Measurements from ENCODE around the gene NEK4.

Gene NEK4

DNA sequence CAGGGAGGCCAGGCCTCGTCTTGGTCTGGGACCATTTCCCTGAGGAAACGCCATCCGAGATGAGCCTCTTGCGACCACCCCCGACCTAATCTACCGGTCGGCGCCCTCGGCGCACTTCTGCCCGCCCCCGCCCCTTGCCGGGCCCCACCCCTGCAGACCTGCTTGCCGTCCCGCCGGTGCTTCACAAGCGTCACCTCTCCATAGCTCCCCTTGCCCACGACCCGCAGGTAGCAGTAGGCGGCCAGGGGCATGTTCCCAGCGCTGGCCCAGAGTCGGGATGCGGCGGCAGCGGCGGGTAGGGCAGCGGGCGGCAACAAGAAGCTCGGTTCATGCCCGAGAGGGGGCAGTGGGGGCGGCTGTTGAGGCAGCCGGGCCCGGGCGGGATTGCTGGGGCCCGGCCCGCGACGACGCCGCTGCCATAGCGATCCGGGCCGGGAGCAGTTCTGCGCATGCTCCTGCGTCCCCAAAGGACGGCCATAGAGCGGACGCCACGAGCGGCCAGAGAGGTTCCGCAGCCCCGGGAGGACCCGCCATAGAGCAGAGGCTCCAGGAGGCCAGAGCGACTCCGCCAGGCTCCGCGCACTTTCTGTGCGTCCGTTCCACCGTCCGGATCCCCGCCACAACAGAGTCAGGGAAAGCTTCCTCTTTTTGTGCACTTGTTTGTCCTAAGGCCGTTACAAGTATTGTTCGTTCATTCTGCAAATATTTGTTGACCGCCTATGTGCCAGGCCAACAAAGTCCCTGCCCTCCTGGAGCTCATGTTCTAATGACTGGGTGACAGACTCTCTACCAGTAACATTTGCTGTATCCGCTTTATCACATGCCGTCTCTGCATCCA is at the start of gene NEK4:
TSS of gene NEK4 (minus strand) at position 445 of the 838 bp plus-strand sequence. CDS start at position 251, 194 bp downstream.
- DNase-seq (ENCODE audit: low read depth): peak; percentile 78

DNA sequence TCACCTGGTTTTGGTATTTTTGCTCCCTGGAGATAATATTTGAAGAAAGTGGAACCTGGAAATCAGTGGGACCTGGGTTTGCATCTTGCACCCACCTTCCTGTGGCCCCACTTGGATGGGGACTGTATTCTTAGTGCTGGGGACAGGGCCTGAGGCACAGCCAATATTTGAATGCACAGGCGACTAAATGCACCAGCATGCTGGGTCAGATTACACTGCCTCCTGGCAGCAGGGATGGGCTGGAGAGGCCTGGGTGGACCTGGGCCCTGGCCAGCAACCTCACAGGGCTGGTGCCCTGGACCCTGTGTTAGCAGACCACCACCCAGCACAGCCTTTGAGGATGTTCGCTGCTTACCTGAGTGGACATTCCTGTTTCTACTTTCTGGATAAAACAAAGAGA is 49.2 kb upstream of the NEK4 start:
- DNase-seq (ENCODE audit: low read depth): no peak

DNA sequence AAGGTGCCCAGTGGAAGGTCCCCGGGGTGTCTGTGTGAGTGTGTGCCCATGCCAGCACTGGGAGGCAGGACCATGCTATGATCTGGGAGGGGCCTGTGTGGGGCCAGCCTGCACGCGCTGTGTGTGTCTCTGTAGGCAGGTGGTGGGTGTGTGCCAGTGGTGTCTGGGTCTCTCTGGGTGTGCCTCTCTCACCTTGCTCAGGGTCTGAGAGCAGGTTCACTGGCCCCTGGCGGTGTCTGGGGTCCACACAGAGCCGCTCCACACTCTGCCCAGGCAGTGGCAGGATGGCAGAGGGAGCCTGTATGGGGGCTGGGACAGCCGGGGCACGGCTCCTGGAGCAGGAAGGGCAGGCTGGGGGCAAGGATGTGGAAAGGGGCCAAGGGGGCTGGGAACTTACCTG is 47.1 kb upstream of the NEK4 start:
- no peak for DNase-seq (ENCODE audit: low read depth)

DNA sequence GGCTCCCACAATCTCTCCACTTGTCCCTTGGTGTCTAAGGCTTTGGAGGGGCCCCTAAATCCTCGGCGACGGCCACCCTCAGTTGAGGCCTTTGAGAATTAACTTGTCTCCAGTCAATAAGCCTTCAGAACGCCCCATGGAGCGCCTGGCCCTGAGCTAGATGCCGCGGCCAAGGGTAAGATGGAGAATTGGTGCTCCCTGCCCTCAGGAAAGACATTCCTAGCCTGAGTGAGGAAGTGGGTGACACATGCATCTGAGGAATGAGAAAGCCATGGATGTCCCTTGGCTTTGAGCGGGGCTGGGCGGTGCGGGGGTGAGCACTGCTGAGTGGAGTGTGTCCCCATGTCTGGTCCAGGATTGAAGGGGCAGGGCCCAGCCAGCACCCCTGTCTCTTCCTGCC is 46.5 kb upstream of the NEK4 start:
- no peak for DNase-seq (ENCODE audit: low read depth)

DNA sequence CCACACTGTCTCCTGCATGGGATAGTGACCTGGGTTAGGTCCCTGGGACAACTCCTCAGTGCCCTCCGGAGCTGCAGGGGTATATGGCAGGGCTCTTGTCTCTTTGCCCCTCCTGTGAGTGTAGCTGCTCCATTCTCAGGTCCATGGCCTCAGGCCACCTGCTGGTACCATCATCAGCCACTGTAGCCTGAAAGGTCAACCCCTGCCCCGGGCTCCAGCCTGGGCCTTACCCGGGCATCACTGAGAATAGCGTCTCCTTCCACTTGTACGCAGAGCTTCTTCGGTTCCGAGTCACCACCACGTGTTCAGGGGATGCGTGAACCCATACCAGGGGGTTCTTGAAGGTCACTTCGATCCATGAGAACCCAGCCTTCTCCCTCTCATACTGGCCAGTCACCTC is 45.9 kb upstream of the NEK4 start:
- no peak for DNase-seq (ENCODE audit: low read depth)

DNA sequence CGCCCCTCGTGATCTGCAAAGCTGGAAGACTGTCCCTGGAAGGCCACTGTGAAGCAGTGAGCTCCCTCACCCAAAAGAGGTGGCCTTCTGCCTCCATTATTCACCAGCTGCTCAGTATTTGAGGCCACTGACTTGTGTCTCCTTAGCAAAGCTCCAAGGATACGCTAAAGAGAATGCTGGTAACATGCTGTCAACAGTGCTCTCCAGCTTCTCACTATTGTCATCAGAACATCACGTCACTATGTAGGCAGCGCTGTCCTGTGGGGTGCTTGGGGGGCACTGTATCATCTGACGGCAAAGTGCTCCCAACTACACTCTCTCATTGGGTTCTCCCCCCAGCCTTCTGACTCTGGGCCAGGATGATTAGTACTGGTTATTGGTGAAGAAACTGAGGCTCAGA is 45.5 kb upstream of the NEK4 start:
- no peak for DNase-seq (ENCODE audit: low read depth)

DNA sequence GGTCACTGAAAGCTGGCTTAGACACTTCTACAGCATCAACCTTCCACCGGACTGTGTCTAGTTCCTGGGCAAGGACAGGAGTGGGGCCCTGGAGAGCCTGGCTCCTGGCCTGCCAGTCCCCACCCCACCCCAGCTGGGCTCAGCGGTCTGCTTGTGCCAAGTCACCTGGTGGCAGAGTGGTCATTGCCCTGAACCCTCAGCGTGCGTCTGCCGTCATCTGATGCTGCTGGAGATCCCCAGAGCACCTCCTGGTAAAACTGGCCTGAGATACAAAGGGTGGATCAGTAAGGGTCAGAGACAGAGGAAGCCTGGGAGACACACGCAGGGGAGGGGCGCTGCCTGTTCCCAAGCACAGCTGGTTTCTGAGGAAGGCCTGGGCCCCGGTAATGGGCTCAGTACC is 43.1 kb upstream of the NEK4 start:
- no peak for DNase-seq (ENCODE audit: low read depth)

DNA sequence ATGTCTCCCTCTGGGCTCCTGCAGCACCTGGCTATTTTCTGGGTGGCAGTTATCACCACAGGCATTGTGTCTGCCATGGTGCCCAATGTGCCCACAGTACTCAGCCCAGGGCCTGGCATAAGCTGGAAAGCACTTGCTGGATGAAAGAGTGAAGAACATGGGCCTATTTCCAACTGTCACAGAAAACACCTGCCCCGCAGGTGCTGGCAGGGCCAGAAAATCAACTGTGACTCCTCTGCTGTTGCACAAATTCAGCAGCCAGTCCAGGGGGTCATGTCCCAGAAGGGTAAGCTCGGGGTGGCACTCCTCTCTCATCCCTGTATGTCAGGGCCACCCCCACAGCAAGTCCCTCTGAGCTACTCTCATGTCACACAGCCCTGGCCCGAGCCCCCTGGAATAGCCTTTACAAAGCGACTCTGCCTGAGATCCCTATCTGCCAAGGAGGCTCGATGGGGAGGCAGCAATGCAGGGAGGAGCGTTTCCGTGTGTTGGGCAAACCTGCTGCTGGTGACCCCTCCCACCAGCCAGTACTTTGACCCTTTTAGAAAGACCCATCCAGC is 40.8 kb upstream of the NEK4 start:
- no peak for DNase-seq (ENCODE audit: low read depth)

DNA sequence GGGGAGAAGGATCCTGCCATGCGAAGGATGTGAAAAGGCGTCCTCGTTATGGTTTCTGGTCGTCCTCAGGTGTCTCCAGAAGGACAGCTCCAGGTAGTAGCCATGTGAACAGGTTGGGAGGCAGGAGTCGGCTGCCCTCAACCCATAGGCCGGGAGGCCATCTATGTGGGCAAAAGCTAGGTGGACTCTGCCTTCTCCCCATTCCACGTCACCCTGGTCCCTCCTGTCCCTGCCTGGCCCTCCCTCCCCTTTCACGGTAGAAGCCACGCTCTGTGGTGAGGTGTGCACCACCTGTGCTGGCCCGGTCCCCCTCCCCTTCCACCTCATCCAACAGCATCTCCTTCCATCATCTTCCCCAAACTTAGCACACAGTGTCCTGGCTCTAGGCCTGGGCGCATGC is 40.2 kb upstream of the NEK4 start:
- DNase-seq (ENCODE audit: low read depth): no peak

DNA sequence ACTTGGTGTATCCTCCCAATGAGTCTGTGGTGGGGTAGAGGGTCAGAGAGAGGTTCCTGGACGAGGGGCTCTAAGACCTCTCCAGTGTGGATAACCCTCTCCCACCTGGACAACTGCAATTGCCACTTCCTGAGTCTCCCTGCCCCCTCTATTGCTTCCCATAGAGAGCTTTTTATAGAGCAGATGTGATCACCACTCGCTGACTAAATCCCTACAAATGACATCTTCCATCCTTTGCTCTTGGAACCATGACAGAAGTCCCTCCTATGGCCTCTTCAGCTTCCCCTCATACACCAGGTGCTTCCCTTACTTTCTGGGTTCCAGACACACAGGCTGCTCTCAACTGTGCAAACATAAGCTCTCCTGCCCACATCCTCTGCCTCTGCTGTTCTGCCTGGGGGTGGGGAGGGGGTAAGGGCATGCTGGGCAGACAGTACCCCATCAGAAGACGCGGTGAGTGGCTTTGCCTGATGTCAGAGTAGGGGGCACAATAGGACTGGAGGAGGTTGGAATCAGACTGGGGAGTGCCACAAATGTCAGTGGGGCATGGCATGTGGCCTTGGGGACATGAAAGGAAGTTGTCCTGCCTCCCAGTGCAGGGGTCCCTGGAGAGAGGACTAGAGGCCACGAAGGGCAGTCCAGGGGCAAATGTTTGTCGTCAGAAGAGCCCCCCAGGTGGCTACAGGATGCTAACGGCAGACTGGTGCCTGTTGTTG is 39.1 kb upstream of the NEK4 start:
- DNase-seq (ENCODE audit: low read depth): no peak

DNA sequence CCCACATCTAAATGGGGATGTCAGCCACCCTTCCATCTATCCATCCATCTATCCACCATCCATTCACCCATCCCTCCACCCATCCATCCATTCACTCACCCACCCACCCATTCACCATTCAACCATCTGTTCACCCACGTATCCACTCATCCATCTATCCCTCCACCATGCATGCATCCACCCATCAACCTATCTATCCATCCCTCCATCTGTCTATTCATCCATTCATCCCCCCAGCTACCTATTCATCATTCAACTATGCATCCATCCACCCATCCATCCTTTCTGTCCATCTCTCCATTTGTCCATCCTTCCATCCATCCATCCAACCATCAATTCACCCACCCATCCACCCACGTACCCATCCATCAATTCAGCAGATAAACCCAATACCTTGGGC is 38.4 kb upstream of the NEK4 start:
- no peak for DNase-seq (ENCODE audit: low read depth)

DNA sequence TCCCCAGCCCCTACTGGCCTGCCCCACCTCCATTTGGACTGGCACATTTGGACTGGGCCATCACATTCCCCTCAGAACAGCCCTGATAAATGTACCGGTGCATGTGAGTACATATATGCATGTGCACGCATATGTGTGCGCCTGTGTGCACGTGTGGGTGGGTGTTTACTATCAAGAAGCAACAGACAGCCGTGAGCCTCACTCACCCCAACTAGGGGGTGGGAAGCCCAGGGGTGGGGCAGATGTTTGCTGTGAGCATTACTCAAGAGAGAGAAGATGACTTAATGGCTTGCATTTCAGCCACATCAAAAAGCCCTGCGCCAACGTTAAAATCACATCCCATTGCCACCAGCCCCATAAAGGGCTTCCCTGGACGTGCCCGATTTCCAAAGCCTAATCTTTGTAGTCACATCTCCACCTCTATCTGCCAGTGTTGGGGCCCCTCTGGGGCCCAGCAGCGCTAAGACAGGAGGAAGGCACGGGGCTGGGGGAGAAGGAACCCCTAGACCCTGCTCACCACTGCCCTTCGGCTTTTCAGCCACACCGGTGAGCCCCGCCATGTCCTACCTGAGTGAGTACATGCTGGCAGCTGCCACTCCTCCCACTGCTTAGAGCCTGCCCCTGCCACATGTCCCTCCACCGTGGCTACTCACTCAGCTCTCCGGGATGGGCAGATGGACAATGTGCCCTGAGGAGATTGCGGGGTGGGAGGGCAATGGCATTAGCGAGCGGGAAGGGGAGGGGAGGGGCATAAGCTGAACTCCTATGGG is 34.7 kb upstream of the NEK4 start:
- no peak for DNase-seq (ENCODE audit: low read depth)

DNA sequence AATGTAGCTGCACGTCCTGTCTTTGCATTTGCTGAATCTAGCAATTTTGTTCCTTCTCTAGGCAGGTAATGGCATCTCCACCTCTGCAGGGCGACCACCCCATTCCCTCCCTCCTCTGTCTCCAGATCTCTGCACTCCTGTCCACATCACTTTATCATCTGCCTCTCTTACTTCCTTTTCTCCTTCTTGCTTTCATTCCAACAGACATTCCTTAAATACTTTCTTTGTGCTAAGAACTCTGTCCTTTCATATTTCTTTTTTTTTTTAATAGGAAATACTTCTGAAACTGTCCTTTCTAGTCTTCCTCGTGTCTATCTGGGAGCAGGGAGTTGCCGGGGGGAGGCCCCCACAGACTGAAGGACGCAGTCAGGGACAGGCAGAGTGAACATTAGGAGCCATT is 31.1 kb upstream of the NEK4 start:
- DNase-seq (ENCODE audit: low read depth): no peak

DNA sequence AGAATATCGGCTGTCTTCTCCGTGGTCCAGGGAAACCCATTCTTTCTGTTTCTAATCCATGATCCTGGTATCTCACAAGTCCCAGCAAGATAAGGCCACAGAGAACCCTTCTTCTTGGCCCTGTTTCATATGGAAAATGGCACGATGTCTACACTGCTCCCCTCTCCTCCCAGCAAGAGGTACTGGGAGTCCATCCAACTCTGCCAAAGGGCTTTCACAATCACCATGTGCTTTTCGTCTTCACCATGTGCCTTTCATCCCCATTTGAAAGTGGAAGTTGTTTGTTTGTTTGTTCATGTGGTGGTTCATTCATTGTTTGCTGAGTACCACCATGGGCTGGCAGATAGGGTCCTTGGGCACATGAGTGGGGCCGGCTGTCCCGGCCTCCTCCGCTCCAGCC is 29.3 kb upstream of the NEK4 start:
- DNase-seq (ENCODE audit: low read depth): peak; percentile 31

DNA sequence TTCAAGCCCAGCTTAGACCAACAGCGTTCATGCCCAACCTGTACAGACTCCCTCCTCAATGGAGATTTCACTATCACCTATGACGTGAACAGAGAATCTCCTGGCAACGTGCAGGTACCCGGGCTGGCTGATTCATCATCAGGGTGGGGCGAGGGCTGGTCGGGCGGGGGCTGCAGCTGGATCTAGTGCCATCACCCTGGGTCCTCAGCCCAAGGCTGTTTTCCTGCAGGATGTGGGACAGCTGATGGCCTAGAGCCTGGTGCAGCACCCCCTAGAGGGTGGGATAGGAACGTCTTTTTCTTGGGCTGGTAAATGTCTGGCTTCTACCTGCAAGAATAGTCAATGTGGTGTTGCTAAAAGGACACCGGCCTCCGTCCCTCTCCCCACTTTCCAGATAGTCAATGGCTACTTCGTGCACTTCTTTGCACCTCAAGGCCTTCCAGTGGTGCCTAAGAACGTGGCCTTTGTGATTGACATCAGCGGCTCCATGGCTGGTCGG is 28.3 kb upstream of the NEK4 start:
- DNase-seq (ENCODE audit: low read depth): peak; percentile 8

DNA sequence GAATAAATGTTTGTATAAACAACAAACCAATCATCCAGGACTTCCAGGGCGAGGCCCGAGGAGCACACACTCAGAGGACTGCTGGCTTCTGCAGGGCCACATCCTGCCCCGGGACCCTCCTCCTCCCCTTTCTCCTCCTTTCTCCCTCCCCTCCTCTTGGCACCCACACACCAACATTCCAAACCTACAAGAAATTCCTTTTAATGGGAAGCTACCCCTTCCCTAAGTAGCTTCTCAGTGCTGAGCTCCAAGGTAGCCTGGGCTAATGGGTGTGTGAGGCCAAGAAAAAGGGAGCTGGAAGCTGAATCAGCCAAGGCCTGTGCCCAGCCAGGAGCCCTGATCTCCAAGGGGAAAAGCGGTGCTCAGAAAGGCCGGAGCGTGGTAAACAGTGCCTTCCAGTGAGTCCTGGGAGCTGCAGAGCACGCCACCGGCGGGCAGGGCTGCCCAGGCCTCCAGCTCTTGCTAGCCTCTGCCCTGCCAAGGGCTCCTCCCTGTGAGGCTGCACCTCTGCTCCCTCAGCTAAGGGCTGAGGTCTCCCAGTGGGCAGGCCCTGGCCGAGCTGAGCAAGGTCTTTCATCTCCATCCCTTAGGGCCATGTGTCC is 27.7 kb upstream of the NEK4 start:
- no peak for DNase-seq (ENCODE audit: low read depth)

DNA sequence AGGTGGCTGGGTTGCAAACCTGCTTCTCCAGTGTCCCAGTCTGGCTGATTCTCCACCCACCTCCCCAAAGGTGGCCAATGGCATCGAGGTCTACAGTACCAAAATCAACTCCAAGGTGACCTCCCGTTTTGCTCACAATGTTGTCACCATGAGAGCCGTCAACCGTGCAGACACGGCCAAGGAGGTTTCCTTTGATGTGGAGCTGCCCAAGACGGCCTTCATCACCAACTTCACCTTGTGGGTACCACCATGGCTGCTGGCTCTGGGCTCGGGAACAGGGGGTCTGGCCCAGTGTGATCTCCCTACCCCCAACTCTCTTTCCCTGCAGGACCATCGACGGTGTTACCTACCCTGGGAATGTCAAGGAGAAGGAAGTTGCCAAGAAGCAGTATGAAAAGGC is 25.7 kb upstream of the NEK4 start:
- no peak for DNase-seq (ENCODE audit: low read depth)

DNA sequence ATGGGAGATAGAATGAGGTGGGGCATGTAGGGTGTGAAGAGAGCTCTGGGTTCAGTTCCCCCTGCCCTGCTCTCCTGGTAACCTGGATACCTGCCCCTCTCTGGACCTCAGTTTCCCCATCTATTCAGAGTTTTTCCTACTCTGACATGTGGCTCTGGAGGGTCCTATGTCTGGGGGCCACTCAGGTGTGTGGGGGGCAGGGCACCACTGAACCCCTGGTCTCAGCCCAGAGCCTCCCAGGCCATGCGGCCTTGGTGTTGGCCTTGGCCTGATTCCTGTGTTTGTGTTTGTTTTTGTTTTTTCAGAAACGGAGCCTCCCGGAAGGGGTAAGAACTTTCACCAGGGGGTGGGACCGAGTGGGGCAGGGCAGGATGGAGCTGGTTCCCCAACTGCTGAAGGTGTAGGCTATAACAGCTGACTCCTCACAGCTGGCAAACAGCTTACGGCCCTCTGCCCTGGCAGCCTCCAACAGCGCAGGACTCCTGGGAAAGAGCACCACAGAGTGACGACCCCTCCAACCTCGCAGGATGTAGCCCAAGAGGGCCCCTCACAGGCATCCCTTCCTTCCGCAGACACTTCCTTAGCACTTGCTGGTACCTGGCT is 24.7 kb upstream of the NEK4 start:
- DNase-seq (ENCODE audit: low read depth): no peak

DNA sequence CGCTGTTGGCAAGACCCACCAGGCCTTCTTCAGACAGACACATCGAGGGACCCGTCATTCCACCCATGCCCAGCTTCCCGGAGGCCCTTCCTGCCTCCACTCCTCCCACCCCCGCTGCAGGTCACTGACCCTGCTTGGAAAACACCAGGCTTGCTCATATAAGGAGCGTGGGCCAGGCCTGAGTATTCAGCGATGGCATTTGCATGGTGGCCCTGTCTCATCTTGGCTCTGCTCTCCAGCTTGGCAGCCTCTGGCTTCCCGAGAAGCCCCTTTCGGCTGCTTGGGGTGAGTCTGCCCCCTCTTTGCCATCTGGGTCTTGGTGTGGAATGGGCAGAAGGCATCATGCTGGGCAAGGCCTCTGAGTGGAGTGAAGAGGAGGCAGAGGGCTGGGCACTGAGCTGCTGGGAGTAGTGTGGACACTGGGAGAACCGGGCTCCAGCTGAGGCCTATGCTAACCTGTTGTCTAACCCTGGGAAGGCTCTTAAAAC is 23.9 kb upstream of the NEK4 start, which contains the start of gene ITIH3:
TSS of gene ITIH3 (plus strand) at position 185 of the 488 bp plus-strand sequence. CDS start at position 193, 8 bp downstream.
- DNase-seq (ENCODE audit: low read depth): no peak

DNA sequence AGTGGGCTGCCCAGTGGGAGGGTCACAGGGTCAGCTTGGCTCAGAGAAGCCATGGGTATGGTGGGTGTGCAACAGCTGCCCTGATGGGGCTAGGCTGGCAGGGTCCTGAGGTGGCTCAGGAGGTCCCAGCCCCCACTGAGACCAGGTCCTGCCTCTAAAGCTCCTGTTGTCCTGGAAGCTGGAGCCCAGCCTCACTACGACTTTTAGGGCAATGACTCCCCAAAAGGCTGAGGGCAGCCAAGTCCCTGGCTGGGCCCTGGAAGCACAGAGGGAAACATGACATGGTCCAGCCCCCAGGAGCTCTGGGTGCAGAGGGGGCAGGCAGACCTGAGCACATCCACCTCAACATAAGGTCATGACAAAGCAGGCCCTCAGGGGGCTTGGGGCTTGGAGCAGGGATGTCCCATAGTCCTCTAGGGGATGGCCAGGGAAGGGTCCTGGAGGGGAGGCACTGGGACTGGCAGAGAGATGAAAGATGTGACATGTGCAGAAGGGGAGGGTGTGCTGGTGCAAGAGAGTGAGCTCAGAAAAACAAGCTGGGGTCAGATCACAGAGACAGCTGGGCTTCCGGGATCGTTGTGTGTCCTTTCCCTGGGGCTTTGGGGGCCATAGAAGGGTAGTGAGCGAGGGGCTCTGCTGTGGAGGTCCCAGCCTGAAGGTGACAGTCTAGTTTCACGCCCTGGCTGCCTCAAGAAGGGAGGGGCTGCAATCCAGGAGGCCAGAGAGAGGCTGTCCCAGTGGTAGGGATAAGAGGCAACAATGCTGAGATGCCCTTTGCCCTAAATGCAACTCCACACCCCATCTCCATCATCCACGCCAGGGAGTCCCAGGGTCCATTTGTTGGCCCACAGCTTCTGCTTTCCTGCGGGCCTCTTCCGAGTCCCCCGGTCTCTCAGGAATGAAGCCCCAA is 23.2 kb upstream of the NEK4 start:
- no peak for DNase-seq (ENCODE audit: low read depth)
